GM21717 (cell line): Measurements from ENCODE around the gene SLC7A14.

Experiments
- ATAC-seq: cut with Tn5 transposase; IDR thresholded peaks from one replicate; pipeline ENCODE4 v1.9.1; 2021; ENCODE audit warnings: mild to moderate bottlenecking, moderate library complexity; ENCODE audit not compliant: unreplicated experiment

The SLC7A14 gene

DNA sequence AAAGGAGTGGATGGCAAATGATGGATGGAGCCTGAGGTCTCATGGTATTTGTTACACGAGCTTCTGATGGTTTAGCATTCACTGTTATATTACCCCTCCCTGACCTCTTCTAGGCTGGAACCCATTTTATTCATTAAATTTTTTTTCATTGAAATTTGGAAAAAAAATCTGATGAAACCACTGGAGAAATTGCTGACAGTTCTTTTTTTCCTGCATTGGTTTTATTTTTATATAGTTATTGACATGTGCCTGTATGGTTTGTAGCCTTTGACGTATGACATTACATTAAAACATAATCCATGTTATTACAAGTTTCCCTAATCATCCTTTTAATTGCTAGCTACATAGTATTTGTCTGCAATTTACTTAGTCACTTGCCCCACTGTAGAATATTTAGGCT, 85.4 kb downstream of the SLC7A14 start:
- no peak for ATAC-seq

DNA sequence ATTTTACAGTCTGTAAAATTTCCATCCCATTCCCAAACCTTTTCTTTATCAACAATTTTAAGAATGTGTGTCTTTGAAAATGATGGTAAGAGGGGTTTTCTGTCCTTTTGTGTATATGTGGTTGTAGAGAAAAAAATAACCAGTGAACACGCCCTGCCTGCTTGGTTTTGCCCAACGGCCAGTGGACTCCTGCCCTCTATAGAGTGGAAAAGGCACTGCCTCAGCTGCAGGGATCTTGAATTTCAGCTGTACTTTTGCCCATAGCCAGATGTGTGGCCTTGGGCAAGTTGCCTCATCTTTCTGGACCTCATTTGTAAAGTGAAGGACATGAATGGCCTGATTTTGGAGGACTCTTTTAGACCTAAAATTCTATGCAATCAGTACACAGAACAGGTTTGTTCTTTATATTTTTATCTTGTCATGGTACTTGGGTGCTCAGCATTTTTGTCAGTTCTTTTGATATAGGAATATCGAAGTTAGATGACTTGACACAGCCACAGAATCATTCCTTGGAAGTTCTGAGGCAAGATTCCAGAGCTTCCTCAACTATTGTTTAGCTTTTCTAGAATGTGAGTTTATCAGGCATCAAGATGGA, 86.2 kb downstream of the SLC7A14 start:
- no peak for ATAC-seq

DNA sequence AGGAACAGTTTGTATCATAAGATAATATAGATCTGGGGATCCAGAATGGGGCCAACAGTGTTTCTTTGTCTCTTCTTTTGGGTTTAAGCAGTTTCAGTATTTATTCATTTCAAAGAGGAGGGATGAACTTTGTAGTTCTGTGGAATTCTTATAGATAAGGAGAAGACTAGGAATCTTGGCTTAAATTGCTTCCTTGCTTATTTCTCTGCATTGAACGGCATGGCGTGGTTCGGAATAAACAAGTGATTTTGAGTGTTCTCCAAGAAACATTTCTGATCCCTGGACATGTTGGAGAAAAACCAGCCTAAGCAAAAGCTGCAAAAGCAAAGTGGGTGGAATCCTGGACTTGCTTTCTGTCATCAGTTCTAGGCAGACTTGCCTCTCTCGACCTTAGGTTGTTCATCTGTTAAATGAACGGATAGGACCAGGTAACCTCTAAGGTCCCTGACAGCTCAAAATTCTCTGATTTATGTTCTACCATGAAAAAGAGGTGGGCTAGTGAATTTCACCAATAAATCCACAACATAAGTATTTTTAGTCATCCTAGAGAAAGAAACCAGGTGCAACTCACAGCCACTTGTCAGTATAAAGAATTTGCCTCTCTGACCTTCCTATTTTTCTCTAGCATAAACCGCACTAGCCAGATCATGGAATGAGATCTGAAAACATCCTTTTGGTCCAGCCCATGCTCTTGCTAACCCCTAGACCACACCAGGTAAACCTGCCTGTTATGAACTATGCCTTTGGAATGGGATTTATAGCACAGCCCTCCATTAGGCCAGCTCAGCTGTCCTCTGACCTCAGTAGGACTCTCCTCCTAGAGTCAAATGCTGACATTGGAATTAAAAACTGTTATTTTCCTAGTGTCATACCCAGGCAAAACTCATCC, 88.4 kb downstream of the SLC7A14 start:
- ATAC-seq = no peak

DNA sequence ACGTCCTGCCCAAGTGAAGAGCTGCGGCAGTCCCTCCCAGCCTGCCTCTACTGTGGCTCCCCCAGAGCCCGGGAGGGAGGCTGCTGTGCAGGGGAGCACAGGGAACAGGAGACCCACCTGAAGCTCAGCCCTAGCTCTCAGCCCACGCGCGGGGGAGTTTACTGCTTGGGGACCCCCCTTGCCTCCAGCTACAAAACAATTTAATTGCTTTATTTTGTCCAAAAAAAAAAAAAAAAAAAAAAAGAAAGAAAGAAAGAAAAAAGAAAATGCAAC, 89.1 kb downstream of the SLC7A14 start:
- no peak for ATAC-seq

DNA sequence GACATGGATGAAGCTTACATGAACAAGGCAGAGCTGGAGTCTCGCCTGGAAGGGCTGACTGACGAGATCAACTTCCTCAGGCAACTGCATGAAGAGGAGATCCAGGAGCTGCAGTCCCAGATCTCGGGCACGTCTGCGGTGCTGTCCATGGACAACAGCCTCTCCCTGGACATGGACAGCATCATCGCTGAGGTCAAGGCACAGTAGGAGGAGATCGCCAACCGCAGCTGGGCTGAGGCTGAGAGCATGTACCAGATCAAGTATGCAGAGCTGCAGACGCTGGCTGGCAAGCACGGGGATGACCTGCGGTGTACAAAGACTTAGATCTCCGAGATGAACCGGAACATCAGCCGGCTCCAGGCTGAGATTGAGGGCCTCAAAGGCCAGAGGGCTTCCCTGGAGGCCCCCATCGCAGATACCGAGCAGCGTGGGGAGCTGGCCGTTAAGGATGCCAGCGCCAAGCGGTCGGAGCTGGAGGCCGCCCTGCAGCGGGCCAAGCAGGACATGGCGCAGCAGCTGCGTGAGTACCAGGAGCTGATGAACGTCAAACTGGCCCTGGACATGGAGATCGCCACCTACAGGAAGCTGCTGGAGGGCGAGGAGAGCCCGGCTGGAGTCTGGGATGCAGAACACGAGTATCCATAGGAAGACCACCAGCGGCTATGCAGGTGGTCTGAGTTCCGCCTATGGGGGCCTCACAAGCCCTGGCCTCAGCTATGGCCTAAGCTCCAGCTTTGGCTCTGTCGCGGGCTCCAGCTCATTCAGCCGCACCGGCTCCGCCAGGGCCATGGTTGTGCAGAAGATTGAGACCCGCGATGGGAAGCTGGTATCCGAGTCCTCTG, 89.6 kb downstream of the SLC7A14 start:
- ATAC-seq = no peak

DNA sequence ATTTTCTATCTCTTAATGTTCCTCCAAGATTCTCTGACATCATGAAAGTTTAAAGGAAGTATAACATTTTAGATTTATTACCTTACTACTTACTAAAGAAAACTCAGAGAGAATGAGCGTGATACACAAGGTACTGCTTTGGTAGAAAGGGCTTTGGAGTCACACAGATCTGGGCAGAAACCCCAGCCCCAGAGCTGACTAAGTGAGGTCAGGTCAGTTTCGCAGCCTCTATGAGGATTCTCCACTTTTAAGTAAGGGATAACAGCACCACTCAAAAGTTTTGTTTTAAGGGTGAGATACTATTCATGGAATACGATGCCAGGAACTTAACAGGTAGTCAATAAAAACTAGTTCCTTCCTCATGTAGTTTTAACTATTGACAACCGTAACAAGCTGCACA, 91.1 kb downstream of the SLC7A14 start:
- ATAC-seq = no peak

DNA sequence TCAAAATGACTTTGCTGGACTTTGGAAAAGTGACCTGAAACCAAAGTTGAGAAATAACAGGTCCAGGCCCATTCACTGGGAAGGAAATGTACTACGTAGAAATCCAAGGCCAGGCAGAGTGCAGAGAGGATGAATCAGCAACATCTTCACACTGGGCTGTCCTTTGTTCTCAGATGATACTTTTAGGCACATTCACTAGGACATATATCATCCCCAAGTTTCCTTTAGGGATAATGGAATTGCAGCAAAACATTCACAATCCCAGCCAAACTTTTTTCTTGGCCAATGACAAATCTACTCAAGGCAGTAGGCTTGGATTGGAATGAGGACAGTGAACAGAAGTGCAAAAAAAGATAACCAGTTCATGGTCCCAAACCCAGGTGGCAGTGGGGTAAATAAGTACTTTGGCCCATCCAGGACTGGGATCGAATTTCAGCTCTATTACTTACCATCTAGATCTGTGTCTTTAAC, 92.1 kb downstream of the SLC7A14 start:
- ATAC-seq = no peak

DNA sequence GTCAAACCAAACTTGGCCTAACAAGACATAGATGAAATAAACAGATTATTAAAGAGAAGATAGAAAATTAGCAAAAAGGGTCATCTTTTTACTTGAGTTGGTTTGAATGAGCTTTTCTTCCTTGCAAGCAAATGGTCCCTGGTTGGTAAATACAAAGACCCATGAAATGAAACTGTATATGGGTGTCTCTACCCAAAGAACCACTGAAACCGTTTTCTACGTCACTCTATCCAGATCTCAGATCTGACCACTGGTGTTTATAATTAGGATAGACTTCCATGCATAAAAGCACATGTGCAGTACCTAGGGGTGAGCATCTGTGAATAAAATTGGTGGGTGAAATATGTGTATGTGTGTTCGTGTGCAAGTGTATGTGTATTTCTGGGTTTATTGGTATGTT, 94.0 kb downstream of the SLC7A14 start:
- no peak for ATAC-seq

DNA sequence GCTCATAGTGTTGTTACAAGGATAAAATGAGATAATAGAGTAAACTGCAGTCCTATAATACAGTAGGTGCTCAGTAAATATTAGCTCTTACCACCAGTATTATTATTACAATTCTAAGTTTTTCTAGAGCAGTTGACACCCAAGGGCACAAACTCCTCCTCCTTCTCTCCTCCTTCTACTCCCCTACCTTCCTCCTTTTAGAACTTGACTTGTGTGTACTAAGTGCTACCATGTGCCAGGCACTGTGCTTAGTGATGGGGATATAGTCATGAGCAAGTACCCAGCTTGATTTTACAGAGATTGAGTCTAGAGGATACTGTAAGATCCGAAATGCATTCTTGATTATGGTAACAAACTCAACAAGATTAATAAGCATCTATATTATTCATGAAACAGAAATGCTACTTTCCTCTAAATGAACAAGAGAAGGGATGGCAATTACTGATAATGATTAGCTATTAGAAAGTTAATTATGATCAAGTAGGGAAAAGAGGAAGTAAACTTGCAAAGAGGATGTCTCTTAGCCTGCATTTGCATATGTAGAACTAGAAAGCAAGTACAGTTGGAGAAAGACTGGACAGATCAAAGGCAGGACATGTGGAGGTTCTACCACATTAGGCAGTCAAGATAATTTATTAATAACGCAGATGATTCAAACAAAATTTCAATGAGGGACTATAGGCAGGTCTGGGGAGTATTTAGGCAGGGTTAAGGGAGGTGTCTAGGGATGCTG, 94.9 kb downstream of the SLC7A14 start:
- no peak for ATAC-seq

DNA sequence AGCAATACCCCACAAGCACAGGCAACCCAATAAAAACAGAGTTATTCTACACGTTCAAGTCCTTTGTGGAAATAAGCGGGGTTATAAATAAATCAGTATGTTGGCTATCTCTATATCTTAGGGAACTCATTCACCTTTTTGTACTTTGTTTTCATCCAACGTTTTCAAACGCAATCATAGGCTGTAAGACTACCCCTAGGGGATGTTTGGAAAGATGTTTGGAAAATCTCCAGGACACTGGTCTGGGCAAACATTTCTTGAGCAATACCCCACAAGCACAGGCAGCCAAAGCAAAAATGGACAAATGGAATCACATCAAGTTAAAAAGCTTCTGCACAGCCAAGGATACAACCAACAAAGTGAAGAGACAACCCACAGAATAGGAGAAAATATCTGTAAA, 97.1 kb downstream of the SLC7A14 start:
- ATAC-seq = no peak

DNA sequence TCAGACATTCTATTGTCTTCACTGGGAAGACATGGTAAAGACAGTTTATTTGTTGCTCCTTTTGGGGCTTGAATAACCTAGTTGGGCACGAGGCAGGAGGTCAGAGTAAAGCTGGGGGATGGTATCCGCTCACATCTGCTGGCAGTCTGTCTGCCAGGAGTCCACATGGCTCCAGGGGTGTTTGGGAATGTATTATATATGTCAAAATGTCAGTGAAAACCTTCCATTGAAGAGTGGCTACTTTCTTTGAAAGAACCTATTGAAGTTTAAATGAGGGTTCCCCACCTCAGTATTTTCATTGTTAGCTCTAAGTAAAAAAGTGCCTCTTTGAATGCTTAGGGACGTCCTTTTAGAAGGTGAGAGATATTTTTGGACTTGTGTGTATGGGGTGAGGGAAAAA, 98.8 kb downstream of the SLC7A14 start:
- no peak for ATAC-seq

DNA sequence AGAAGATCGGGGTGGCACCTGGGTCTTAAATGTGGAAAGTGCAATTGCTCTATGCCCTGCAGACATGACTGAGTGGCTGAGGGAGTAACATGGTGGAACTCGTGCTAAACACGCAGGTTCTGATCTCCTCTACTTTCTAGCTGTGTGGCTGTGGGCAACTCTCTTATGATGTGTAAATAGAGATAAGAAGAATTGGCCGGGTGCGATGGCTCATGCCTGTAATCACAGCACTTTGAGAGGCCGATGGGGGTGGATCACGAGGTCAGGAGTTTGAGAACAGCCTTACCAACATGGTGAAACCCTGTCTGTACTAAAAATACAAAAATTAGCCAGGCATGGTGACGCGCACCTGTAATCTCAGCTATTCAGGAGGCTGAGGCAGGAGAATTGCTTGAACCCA, 99.5 kb downstream of the SLC7A14 start:
- ATAC-seq = no peak

DNA sequence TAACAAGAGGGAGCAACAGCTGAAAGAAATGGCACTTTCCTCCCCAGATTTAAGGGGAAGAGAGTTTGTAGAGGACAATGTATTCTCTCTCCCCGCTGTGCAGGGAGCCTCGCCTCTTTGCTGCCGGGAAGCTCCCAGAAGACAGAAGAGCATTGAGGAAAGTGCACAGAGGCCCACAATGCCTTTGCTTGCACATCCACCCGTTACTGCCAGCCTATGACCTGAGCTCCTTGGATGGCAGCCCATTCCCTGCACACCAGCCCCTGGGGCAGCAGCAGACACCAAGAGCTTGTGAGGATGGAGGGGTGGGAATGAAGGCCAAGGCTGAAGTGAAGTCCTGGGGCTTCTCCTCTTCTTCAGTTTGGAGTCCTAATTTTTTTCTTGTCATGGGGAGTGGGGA, 100.2 kb downstream of the SLC7A14 start:
- no peak for ATAC-seq

DNA sequence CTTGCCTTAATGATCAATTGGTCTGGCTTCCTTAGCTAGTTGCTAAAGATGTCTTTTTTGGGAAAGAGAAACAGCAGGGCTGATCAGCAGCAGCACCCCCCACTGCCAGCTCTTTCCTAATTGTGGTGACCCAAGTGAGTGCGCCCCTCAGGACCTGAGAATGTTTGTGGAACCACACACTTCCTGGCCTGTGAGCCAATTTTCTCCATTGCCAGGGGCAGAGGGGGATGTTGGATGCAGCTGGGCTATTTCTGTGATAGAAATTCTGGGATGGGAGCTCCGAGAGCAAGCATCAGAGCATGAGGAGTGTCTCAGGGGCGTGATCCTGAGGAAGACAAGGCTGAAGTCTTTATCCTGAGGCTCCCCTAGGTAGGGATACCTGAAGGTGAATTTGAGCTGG, 100.6 kb downstream of the SLC7A14 start:
- ATAC-seq = no peak

DNA sequence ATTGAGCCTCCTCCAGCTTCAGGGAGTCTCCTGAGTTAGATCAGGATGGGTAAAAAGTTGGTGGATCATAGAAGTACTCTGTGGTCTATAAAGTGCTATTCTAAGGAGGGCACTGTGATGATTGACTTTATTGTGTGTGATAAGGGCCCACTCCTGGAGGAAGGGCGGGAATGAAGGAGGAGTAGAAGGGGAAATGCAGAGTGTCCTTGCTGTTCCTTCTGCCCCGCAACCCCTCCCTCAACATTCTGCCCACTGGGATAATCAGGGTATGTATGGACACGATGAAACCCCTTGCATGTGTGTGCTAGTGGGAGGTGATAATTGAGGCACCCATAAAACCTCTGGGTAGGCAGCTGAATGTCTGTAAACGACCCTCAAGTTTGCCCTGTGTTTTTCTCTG, 101.0 kb downstream of the SLC7A14 start:
- ATAC-seq = no peak

DNA sequence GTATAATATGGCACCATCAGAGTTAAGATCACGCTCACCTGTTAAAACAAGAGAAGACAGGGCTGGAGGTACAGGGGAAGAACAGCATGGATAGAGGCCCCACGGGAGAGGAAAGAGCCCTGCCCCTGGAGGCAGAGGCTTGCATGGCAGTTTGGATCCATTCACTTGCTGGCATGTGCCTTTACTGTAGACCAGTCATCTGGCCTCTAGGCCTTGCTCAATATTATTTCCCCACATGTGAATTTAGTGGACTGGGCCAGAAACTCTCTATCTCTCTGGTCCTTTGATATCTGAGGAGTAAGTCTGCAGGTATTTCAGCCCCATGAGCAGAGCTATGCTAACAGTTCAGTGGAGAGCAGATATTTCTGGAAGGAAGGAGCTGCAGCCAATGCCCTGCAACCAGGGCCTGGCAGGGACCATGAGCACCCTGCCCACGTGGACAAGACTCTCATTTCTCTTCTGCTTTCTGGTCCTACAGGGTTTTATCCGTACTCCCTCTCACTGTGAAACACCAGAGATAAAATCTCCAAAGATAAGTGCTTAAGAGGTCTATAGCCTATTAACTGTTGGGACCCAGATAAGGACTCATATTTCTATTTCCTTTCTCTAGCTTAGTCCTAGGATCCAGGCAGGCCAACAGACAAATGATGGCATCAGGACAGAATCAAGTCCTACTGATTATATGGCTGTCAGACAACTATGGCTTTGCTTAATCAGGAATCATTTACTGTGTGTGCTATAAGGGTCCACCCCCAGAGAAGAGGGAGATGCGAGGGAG, 102.2 kb downstream of the SLC7A14 start:
- ATAC-seq = no peak

DNA sequence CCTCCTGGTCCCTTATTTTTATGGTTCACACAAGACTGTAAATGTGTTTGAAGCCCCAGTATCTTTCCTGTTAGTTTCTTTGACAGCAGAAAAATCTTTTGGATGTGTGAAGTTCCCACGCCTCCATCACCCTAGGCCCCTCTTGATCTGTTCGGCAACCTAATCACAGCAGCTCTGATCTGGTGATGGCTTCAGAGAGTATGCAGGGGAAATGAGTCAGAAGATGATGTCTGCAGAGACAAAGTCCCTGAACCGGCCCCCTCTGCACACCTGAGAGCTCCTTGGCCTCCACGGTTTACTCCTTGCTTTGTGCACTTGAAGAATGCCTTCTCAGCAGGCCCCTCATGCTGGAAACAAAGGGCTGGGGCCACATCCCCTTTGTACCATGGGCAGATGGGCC, 103.7 kb downstream of the SLC7A14 start:
- no peak for ATAC-seq

DNA sequence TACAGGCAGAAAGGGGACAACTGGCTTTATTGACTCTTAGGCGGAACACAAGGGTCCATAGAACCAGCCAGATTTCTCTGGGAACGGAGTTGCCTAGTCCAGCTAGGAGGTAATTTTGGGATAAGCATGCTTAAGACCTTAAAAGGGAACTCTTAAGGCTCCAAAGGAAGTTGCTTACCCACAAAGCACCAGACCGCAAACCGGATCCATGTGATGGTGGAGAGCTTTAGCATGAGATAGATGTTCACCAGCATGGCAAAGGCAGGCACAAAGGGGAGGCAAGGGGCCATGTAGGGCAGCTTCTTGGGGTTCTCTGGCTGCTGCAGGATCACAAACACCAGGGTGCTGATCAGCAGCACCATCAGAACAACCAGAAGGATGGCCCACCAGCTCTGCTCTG, 105.8 kb downstream of the SLC7A14 start:
- no peak for ATAC-seq

DNA sequence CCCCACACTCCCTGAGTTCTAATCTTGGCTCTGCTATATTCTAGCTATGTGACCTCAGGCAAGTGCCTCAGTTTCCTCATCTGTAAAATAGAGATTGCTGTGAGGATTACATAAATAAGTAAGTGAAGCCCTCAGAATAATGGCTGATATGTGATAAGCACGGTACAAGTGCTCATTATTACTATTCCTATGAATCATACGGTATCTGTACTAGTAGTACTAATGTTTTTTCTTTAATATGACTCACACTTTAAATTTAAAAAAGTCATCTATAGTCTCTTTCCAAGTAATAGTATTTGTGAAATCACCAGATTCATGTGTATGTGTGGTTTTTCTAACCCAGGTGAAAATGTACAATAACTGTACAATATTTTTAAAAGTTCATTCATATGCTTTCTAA, 108.5 kb downstream of the SLC7A14 start:
- no peak for ATAC-seq

DNA sequence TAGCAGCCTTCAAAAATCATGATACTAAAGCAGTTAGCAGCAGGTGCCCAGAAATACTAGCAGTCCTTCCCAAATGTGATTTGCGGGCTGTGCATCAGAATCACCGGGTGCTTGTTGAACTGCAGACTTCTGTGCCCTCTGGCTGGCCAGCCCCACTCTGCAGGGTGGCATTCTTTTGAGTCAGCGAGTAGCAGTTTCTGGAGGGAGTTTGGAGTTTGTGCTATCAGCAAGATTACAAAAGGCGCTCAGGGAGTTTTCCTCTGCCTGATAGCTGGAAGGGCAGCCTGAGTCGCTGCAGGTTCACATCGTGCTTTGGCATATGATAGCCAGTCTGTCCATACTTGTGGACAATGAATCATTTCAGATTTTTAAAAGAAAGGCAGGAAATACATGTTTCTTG, 109.6 kb downstream of the SLC7A14 start:
- no peak for ATAC-seq
